Caco-2 (cell line): Measurements from ENCODE around the gene PGD. TPM values are rescaled to one million over a fixed set of nuclear protein-coding genes. Genes with fewer than 3 reads are reported as not detected.
"Not testable (repeated sequence)": the region's sequence is repeated elsewhere in the genome, so short reads cannot be mapped to it uniquely, and the experiment has no call there.

Experiments
- BruUV-seq: library from RNA; stranded (reverse); fragments of 400-500 nt; replicated peaks from 2 replicates; lab custom pipeline; 2021; lab: Mats Ljungman, UMichigan
- CTCF ChIA-PET: fragments of 300-600 bp; sonication (Branson Sonifier 250); formaldehyde crosslinking; loops from one replicate; lab custom pipeline; 2022; ENCODE audit warnings: antibody characterized with exemption; lab: Charles Lee
- POLR2A ChIA-PET: fragments of 300-600 bp; sonication (Branson Sonifier 250); formaldehyde crosslinking; loops from one replicate; lab custom pipeline; 2022; ENCODE audit warnings: antibody characterized with exemption; lab: Charles Lee
- DNase-seq, 2 experiments: peaks; one replicate each; pipeline versions ENCODE4 v3.0.0 to v3.0.0-alpha.2; 2020 to 2022
- H3K27me3 ChIP-seq: replicated peaks from 2 replicates; pipeline ENCODE4 v1.6.0; 2011; ENCODE audit warnings: low read length; ENCODE audit not compliant: control insufficient read depth, insufficient read depth
- H3K36me3 ChIP-seq: 2 replicates; pipeline ENCODE4 v1.5.1; 2011; ENCODE audit warnings: low read length; ENCODE audit not compliant: control insufficient read depth, insufficient read depth
- H3K4me1 ChIP-seq: fragments of 250-450 bp; sonication (Bioruptor Pico); 2 replicates; pipeline ENCODE4 v1.5.1; 2020; ENCODE audit warnings: mild to moderate bottlenecking
- H3K4me3 ChIP-seq: 2 replicates; pipeline ENCODE4 v1.5.1; 2011; ENCODE audit warnings: low read depth, mild to moderate bottlenecking, control low read depth, low read length
- H3K9me3 ChIP-seq: fragments of 250-450 bp; sonication (Bioruptor Pico); 2 replicates; pipeline ENCODE4 v1.5.1; 2020; ENCODE audit warnings: mild to moderate bottlenecking, moderate library complexity
- H3K27ac Mint-ChIP-seq: one replicate; pipeline ENCODE4 v1.8.0; 2022; ENCODE audit warnings: mixed read lengths; ENCODE audit not compliant: unreplicated experiment
- H3K27me3 Mint-ChIP-seq: one replicate; pipeline ENCODE4 v1.8.0; 2022; ENCODE audit warnings: mixed read lengths; ENCODE audit not compliant: insufficient read depth, unreplicated experiment
- H3K36me3 Mint-ChIP-seq: one replicate; pipeline ENCODE4 v1.8.0; 2022; ENCODE audit warnings: mild to moderate bottlenecking, mixed read lengths; ENCODE audit not compliant: insufficient read depth, unreplicated experiment
- H3K4me1 Mint-ChIP-seq: one replicate; pipeline ENCODE4 v1.8.0; 2022; ENCODE audit warnings: low read depth, mixed read lengths; ENCODE audit not compliant: unreplicated experiment
- H3K4me3 Mint-ChIP-seq: one replicate; pipeline ENCODE4 v1.8.0; 2022; ENCODE audit warnings: mild to moderate bottlenecking, moderate library complexity, mixed read lengths; ENCODE audit not compliant: unreplicated experiment
- H3K9me3 Mint-ChIP-seq: one replicate; pipeline ENCODE4 v1.8.0; 2022; ENCODE audit warnings: mixed read lengths; ENCODE audit not compliant: unreplicated experiment
- CTCF ChIP-seq, 2 experiments: fragments of 200-600 bp in 1 of 2; IDR thresholded peaks; 1 replicate in 1 of 2; 2 replicates in 1 of 2; pipeline versions ENCODE4 v1.5.1 to v1.8.0; 2011 to 2022; ENCODE audit warnings: antibody characterized with exemption in 1 of 2, control low read depth in 1 of 2, inconsistent platforms in 1 of 2, low read depth in 1 of 2, low read length in 1 of 2, mild to moderate bottlenecking in 1 of 2, moderate library complexity in 1 of 2; ENCODE audit not compliant: insufficient read depth in 1 of 2, severe bottlenecking in 1 of 2, unreplicated experiment in 1 of 2
- intact Hi-C: fragments of 100-400 bp; cut with micrococcal nuclease; formaldehyde crosslinking; loops from one replicate; pipeline ENCODE4 v1.10.0; 2022; ENCODE audit not compliant: unreplicated experiment
- total RNA-seq: library from RNA; stranded (reverse); gene quantifications from 2 replicates; pipeline ENCODE4 v1.2.3, GENCODE V29; 2022

Gene PGD
- total RNA-seq, 1 experiment from 2014 or later, result 215 TPM

GRCh38 chr1:10456048-10456447 is 57.2 kb downstream of the PGD start:
- Mint-ChIP-seq H3K4me3 (no peak overlapping the region), H3K9me3 (no peaks in the 10 kb centered on the region), H3K27ac (no peak overlapping the region), H3K27me3 (no peaks in the 10 kb centered on the region), H3K4me1 (no peaks in the 10 kb centered on the region), H3K36me3 (peaks cover 30% of the 10 kb centered on the region)
- no peak for TF ChIP-seq CTCF (IDR thresholded peaks at IDR 0.05; ENCODE audit: insufficient read depth in 1 of 2, low read depth in 1 of 2, low read length in 1 of 2, severe bottlenecking in 1 of 2, unreplicated experiment in 1 of 2)
- ChIA-PET CTCF (interaction anchor here (0.6 to 1.0 kb wide), 2 partner anchors 47 to 51 kb away, joined by 3 read pairs; no protein-coding TSS in a partner anchor), POLR2A (interaction anchor here (0.6 kb wide), 2 partner anchors 13 to 59 kb away, joined by 3 to 12 read pairs; no protein-coding TSS in a partner anchor)
- Histone ChIP-seq H3K4me1 (peaks cover 7% of the 10 kb centered on the region; the same call in 1 of the 2 replicates), H3K9me3 (no peaks in the 10 kb centered on the region), H3K27me3 (no peaks in the 10 kb centered on the region), H3K36me3 (no peaks in the 10 kb centered on the region), H3K4me3 (no peak overlapping the region)
- no TSS peak for BruUV-seq
- intact Hi-C loops, result no loop called here
- no peak for DNase-seq

- no peak overlapping the region for H3K4me3 ChIP-seq
- TF ChIP-seq CTCF (IDR thresholded peaks at IDR 0.05; ENCODE audit: insufficient read depth in 1 of 2, low read depth in 1 of 2, low read length in 1 of 2, severe bottlenecking in 1 of 2, unreplicated experiment in 1 of 2), result no peak
- no peaks in the 10 kb centered on the region for H3K27me3 ChIP-seq
- intact Hi-C loops, result no loop called here
- Mint-ChIP-seq H3K27ac (peak overlapping the region; percentile 20), H3K36me3 (peaks cover 36% of the 10 kb centered on the region), H3K4me1 (no peaks in the 10 kb centered on the region), H3K27me3 (no peaks in the 10 kb centered on the region), H3K4me3 (no peak overlapping the region), H3K9me3 (no peaks in the 10 kb centered on the region)
- BruUV-seq, result TSS peak; percentile 21
- DNase-seq, result no peak
- H3K4me1 ChIP-seq, result peaks cover 7% of the 10 kb centered on the region; the same call in 1 of the 2 replicates
- ChIA-PET CTCF (interaction anchor here (1.0 kb wide), 1 partner anchor 51 kb away, joined by 3 read pairs; no protein-coding TSS in a partner anchor), POLR2A (interaction anchor here (0.6 kb wide), 2 partner anchors 22 to 58 kb away, joined by 3 read pairs; no protein-coding TSS in a partner anchor)
- no peaks in the 10 kb centered on the region for H3K9me3 ChIP-seq
- H3K36me3 ChIP-seq, result no peaks in the 10 kb centered on the region
These were observed 57.8 kb downstream of the PGD start for GRCh38 chr1:10456661-10457060.

GRCh38 chr1:10457462-10457861 is 58.6 kb downstream of the PGD start:
- DNase-seq, H3K9me3 Mint-ChIP-seq, H3K4me1 ChIP-seq, H3K4me3 ChIP-seq, BruUV-seq, H3K27ac Mint-ChIP-seq, H3K4me3 Mint-ChIP-seq, intact Hi-C loops, H3K27me3 Mint-ChIP-seq, POLR2A ChIA-PET, H3K9me3 ChIP-seq, H3K36me3 ChIP-seq, H3K4me1 Mint-ChIP-seq, H3K27me3 ChIP-seq: not testable (repeated sequence)
- peaks cover 44% of the 10 kb centered on the region for H3K36me3 Mint-ChIP-seq
- CTCF ChIA-PET, result interaction anchor here (0.6 kb wide), 1 partner anchor 51 kb away, joined by 3 read pairs; no protein-coding TSS in a partner anchor
